A172 (cell line): Measurements from ENCODE around the gene METAP2. TPM values are rescaled to one million over a fixed set of nuclear protein-coding genes. Genes with fewer than 3 reads are reported as not detected.

Experiments used
- DNase-seq: peaks from one replicate; pipeline ENCODE4 v3.0.0-alpha.2; 2015; ENCODE audit warnings: low spot score
- total RNA-seq: library from RNA; depleted of rRNA; stranded (reverse); fragments of >200 nt; shearing (Covaris generic); gene quantifications from 2 replicates; pipeline ENCODE4 v1.2.3, GENCODE V29; 2014; rRNA removed

Gene METAP2
- total RNA-seq, 1 experiment from 2014 or later = 149 TPM

DNA sequence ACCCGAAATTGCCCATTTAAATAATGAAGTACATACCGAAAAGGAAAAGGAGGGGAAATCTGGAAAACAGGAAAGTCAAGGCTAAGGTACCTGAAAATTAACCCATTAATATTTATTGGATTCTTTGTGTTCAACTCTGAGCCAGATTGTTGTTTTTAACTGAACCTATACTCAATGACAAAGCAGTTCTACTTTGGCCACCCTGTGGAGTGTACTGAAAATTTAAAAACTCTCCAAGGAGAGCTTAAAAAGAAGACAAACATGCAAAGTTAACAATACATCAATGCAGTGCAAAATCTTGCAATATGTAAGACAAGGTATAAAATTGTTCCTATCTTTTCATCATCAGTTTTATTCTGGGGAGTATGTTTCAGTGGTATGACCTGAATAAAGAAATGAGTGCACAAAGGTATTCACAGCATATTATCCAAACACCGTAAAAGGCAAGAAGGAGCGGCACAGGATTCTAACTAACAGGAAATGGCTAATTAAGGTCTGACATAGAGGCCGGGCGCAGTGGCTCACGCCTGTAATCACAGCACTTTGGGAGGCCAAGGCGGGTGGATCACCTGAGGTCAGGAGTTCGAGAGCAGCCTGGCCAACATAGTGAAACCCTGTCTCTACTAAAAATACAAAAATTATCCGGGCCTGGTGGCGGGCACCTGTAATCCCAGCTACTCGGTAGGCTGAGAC, 75.6 kb downstream of the METAP2 start:
- DNase-seq = no peak

DNA sequence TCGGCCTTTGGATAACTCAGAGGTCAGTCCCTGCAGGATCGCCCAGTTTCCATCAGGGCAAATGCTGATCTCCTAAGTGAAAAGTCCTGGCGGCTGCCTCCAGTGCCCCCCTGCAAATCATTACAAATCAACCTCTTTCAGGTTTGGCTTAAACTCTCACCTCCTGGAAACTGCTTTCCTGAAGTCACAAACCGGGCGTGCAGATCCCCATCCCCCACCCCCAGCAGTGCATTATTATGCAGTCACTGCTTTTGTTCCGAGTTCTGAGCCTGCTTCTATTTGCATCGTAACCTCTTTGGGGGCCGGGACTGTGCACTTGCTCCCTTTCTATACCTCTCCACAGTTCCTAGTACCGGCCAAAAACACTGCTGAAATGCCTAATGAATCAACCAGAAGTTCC, 77.4 kb downstream of the METAP2 start, which contains the start of gene USP44:
TSS of gene USP44 (minus strand) at position 172 of the 400 bp plus-strand sequence. CDS start 17,220 bp downstream, outside the sequence.
- DNase-seq = no peak

DNA sequence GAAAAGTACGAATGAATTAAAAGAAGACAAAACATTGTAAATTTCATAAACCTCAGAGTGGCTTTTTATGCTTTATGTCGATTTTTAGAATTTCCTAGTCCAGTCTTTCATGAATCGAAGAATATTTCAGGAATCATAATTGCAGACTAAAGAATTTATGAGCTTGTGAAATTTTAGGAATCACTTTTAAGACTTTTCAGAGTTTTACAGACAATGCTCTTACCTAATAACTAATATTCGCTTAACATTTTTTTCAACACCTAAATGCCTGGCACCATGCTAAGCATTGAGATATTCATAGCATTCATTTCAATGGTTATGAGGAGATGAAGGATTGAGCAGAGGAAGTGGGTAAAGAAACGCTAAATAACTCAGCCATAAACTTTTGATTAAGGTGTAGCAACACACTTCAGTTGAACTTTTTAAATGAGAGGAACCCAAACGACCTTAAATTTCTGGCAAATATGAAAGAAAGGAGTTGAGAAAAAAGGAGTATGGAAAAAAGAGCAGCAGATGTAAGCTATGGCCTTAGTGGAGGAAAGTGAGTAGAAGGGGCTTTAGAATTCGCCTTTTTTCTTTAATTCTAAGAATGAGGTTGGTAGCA, 78.1 kb downstream of the METAP2 start:
- DNase-seq = no peak

DNA sequence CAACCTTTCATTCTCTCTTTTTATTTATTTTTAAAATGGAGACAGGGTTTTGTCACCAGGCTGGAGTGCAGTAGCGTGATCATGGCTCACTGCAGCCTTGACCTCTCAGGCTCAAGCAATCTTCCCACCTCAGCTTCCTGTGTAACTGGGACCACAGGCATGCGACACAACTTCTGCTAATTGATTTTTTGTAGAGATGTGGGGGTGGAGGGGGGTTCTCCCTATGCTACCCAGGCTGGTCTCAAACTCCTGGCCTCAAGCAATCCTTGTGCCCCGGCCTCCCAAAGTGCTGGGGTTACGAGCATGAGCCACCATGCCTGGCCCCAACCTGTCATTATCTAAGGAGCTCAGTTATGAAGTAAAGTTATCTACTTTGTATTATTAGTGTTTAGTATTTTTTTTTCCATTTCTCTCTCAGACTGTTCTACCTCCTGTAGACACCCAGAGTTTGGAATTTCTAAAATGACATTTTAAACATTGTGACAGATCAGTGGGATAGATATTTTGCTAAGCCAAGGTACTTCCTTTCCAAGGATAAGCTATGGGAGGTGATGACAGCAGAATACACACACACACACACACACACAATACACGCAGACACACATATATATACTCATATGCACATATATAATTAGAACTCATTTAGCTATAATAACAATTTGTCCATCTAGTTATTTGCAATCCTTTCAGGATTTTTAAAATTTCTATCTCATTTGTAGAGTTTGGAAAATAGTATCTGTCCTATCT, 79.4 kb downstream of the METAP2 start:
- no peak for DNase-seq

DNA sequence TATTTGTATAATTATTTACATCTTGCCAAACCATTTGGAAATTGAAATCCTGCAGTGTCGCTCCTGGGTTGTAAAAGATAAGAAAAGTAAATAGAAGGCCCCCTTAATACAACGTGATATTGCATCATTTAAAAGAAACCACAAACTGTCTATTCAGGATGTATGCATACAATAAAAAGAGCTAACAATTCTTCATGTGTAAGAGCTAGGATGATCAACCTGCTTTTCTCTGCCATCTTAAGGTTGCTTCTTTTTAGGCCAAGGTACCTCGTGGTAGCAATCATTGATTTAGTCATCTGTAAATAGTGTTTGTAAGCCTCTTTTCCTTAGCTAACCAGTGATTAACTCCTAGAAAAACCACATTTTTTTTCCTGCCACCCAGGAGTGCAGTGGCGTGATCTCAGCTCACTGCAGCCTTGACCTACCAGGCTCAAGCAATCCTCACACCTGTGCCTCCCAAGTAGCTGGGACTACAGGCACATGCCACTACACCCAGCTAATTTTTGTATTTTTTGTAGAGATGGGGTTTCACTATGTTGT, 80.7 kb downstream of the METAP2 start:
- no peak for DNase-seq

DNA sequence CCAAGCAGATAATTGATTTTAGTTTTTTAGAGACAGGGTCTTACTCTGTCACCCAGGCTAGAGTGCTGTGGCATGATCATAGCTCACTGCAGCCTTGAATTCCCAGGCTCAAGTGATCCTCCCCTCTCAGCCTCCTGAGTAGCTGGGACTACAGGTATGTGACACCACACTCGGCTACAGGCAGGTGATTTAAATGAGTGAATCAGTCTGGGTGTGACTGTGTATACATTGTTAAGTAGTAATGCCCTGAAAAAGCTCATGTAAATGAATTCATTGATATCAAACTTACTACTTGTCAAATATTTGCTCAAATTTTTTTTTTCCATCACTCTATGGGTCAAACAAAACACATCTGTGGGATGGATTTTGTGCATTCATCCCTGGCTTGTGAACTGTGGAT, 83.7 kb downstream of the METAP2 start:
- DNase-seq = no peak

Other genes with a start within 250 kb of the METAP2 start
- not detected in 2 replicates for gene USP44, start 77.3 kb downstream of the METAP2 start, total RNA-seq